ENCODE data around the gene IRF3. TPM values are rescaled to one million over a fixed set of nuclear protein-coding genes. Genes with fewer than 3 reads are reported as not detected.
"Not testable (repeated sequence)": the region's sequence is repeated elsewhere in the genome, so short reads cannot be mapped to it uniquely, and the experiment has no call there.

IRF3 gene
- total RNA-seq, 1 donor from 2014 or later: 88.9 TPM

- Mint-ChIP-seq H3K27me3 (ENCODE audit: unreplicated experiment) (no peaks in the 10 kb centered on the region), H3K9me3 (ENCODE audit: unreplicated experiment) (no peaks in the 10 kb centered on the region), H3K4me3 (ENCODE audit: unreplicated experiment) (no peak overlapping the region), H3K4me1 (ENCODE audit: unreplicated experiment) (peaks cover 2% of the 10 kb centered on the region), H3K27ac (ENCODE audit: unreplicated experiment) (no peak overlapping the region), H3K36me3 (ENCODE audit: unreplicated experiment) (peaks cover 13% of the 10 kb centered on the region)
- no peak for DNase-seq (ENCODE audit: extremely low spot score, unreplicated experiment)
- TF ChIP-seq CTCF (IDR thresholded peaks at IDR 0.05): no peak
These were observed 40.4 kb downstream of the IRF3 start for GRCh38 chr19:49624967-49625910.

GRCh38 chr19:49617860-49618259, 47.8 kb downstream of the IRF3 start:
- H3K4me3 Mint-ChIP-seq (ENCODE audit: unreplicated experiment); DNase-seq (ENCODE audit: extremely low spot score, unreplicated experiment); H3K9me3 Mint-ChIP-seq (ENCODE audit: unreplicated experiment); H3K27ac Mint-ChIP-seq (ENCODE audit: unreplicated experiment); H3K27me3 Mint-ChIP-seq (ENCODE audit: unreplicated experiment): not testable (repeated sequence)
- Mint-ChIP-seq H3K4me1 (ENCODE audit: unreplicated experiment) (peaks cover 16% of the 10 kb centered on the region), H3K36me3 (ENCODE audit: unreplicated experiment) (peaks cover 20% of the 10 kb centered on the region)

DNA sequence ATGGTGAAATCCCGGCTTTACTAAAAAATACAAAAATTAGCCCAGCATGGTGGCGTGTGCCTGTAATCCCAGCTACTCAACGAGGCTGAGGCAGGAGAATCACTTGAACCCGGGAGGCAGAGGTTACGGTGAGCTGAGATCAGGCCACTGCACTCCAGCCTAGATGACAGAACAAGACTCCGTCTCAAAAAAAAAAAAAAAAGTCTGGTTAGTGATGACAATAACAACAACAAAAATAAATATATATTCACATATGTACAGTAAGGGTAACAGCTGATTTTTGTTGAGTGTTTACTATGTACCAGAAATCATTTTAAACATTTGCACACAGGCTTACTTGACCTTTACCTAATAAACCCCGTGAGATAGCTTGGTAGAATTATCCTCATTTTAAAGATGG, 48.7 kb downstream of the IRF3 start:
- no peaks in the 10 kb centered on the region for H3K27me3 Mint-ChIP-seq (ENCODE audit: unreplicated experiment)
- DNase-seq (ENCODE audit: extremely low spot score, unreplicated experiment): no peak
- no peaks in the 10 kb centered on the region for H3K9me3 Mint-ChIP-seq (ENCODE audit: unreplicated experiment)
- H3K4me3 Mint-ChIP-seq (ENCODE audit: unreplicated experiment): no peak overlapping the region
- H3K27ac Mint-ChIP-seq (ENCODE audit: unreplicated experiment): no peak overlapping the region
- no peak for TF ChIP-seq CTCF (IDR thresholded peaks at IDR 0.05)
- H3K4me1 Mint-ChIP-seq (ENCODE audit: unreplicated experiment): peaks cover 21% of the 10 kb centered on the region
- peaks cover 19% of the 10 kb centered on the region for H3K36me3 Mint-ChIP-seq (ENCODE audit: unreplicated experiment)

DNA sequence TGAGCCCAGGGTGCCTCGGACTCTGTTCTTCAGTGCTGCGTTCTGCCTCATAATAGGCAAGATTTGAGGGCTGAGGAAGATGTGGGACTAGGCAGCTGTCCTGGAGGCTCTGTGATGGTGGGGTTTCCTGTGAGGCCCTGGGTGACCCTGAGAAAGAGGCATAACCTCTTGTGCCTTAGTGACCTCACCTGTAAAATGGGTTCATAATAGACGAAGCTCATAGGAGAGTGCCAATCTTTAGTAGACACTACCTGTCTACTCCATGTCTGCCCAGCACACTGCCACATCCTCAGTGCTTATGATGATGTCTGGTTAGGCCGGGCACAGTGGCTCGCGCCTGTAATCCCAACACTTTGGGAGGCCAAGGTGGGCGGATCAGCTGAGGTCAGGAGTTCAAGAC, 49.1 kb downstream of the IRF3 start:
- peaks cover 21% of the 10 kb centered on the region for H3K4me1 Mint-ChIP-seq (ENCODE audit: unreplicated experiment)
- DNase-seq (ENCODE audit: extremely low spot score, unreplicated experiment): no peak
- peaks cover 18% of the 10 kb centered on the region for H3K36me3 Mint-ChIP-seq (ENCODE audit: unreplicated experiment)
- no peaks in the 10 kb centered on the region for H3K27me3 Mint-ChIP-seq (ENCODE audit: unreplicated experiment)
- no peak for TF ChIP-seq CTCF (IDR thresholded peaks at IDR 0.05)
- no peak overlapping the region for H3K27ac Mint-ChIP-seq (ENCODE audit: unreplicated experiment)
- H3K9me3 Mint-ChIP-seq (ENCODE audit: unreplicated experiment): no peaks in the 10 kb centered on the region
- H3K4me3 Mint-ChIP-seq (ENCODE audit: unreplicated experiment): no peak overlapping the region

GRCh38 chr19:49615861-49616260, 49.8 kb downstream of the IRF3 start:
- TF ChIP-seq CTCF (IDR thresholded peaks at IDR 0.05): no peak
- no peak overlapping the region for H3K27ac Mint-ChIP-seq (ENCODE audit: unreplicated experiment)
- peaks cover 15% of the 10 kb centered on the region for H3K36me3 Mint-ChIP-seq (ENCODE audit: unreplicated experiment)
- H3K9me3 Mint-ChIP-seq (ENCODE audit: unreplicated experiment): no peaks in the 10 kb centered on the region
- H3K4me1 Mint-ChIP-seq (ENCODE audit: unreplicated experiment): peaks cover 21% of the 10 kb centered on the region
- DNase-seq (ENCODE audit: extremely low spot score, unreplicated experiment): no peak
- H3K27me3 Mint-ChIP-seq (ENCODE audit: unreplicated experiment): no peaks in the 10 kb centered on the region
- H3K4me3 Mint-ChIP-seq (ENCODE audit: unreplicated experiment): no peak overlapping the region

Data from osteocyte (in vitro differentiated cells).